ENCODE measurements around the gene PAPPA2. TPM values are rescaled to one million over a fixed set of nuclear protein-coding genes. Genes with fewer than 3 reads are reported as not detected.

The PAPPA2 gene
- total and polyA plus RNA-seq, 2 donors (not counting 1 experiment from before 2014, with no cell fraction given), result 0.24 to 4.1 TPM

GRCh38 chr1:176885341-176885740, 422.4 kb downstream of the PAPPA2 start:
- no peaks in the 10 kb centered on the region for H3K36me3 ChIP-seq (ENCODE audit: control insufficient read depth, insufficient read depth, low read length)
- H4K20me1 ChIP-seq (ENCODE audit: control insufficient read depth, extremely low read depth, insufficient read depth, low read length), result no peaks in the 10 kb centered on the region
- no peak overlapping the region for H3K9ac ChIP-seq (ENCODE audit: insufficient read depth, low read length)
- no peak overlapping the region for H3K4me2 ChIP-seq (ENCODE audit: extremely low read depth, insufficient read depth, low read length)
- H3K79me2 ChIP-seq (ENCODE audit: control insufficient read depth, insufficient read depth, low read length), result no peaks in the 10 kb centered on the region
- DNase-seq (ENCODE audit: low read depth in 2 of 2), result no peak
- no peaks in the 10 kb centered on the region for H3K27me3 ChIP-seq (ENCODE audit: control insufficient read depth, insufficient read depth, low read length)
- H3K27ac ChIP-seq (ENCODE audit: insufficient read depth, low read length), result no peak overlapping the region
- no peaks in the 10 kb centered on the region for H3K4me1 ChIP-seq (ENCODE audit: control insufficient read depth, extremely low read depth, insufficient read depth, low read length)
- TF ChIP-seq, protein P1, sequence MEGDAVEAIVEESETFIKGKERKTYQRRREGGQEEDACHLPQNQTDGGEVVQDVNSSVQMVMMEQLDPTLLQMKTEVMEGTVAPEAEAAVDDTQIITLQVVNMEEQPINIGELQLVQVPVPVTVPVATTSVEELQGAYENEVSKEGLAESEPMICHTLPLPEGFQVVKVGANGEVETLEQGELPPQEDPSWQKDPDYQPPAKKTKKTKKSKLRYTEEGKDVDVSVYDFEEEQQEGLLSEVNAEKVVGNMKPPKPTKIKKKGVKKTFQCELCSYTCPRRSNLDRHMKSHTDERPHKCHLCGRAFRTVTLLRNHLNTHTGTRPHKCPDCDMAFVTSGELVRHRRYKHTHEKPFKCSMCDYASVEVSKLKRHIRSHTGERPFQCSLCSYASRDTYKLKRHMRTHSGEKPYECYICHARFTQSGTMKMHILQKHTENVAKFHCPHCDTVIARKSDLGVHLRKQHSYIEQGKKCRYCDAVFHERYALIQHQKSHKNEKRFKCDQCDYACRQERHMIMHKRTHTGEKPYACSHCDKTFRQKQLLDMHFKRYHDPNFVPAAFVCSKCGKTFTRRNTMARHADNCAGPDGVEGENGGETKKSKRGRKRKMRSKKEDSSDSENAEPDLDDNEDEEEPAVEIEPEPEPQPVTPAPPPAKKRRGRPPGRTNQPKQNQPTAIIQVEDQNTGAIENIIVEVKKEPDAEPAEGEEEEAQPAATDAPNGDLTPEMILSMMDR (conservative IDR thresholded peaks at IDR 0.05 in 1 of 2, IDR thresholded peaks at IDR 0.05 in 1 of 2; ENCODE audit: low read depth in 1 of 2, low read length in 2 of 2), result no peak
- no peak for TF ChIP-seq EZH2 (IDR thresholded peaks at IDR 0.05; ENCODE audit: low read length, missing control alignments)
- H3K9me3 ChIP-seq (ENCODE audit: control insufficient read depth, insufficient read depth, low read depth, low read length), result no peaks in the 10 kb centered on the region
- no peak overlapping the region for H2AFZ ChIP-seq (ENCODE audit: low read length)
- no peak overlapping the region for H3K4me3 ChIP-seq (replicated peaks in 1 of 4; ENCODE audit: control extremely low read depth in 1 of 4, insufficient read depth in 1 of 4, low read depth in 3 of 4, low read length in 4 of 4)

DNA sequence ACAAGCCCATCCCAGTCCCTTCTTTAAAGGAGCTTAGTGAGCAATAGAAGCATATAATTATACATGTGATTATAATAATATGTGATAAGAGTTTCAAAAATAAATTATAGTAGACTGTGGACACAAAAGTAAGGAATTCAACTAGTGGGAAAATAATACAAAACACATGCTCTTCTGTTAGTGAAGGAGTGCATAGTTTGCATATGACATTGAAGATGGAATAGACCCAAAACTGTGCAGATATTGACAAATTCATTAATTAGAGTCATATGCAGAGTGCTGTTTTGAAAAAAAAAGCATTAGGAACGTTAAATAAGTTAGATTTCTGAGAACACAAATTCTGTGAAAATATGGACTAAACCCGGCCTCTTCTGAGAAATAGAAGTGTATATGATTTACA, 422.8 kb downstream of the PAPPA2 start:
- Histone ChIP-seq H3K9me3 (ENCODE audit: control insufficient read depth, insufficient read depth, low read depth, low read length) (no peaks in the 10 kb centered on the region), H2AFZ (ENCODE audit: low read length) (no peak overlapping the region), H3K4me3 (replicated peaks in 1 of 4; ENCODE audit: control extremely low read depth in 1 of 4, insufficient read depth in 1 of 4, low read depth in 3 of 4, low read length in 4 of 4) (no peak overlapping the region), H3K27ac (ENCODE audit: insufficient read depth, low read length) (no peak overlapping the region), H3K27me3 (ENCODE audit: control insufficient read depth, insufficient read depth, low read length) (no peaks in the 10 kb centered on the region), H3K4me1 (ENCODE audit: control insufficient read depth, extremely low read depth, insufficient read depth, low read length) (no peaks in the 10 kb centered on the region), H4K20me1 (ENCODE audit: control insufficient read depth, extremely low read depth, insufficient read depth, low read length) (no peaks in the 10 kb centered on the region), H3K79me2 (ENCODE audit: control insufficient read depth, insufficient read depth, low read length) (no peaks in the 10 kb centered on the region), H3K4me2 (ENCODE audit: extremely low read depth, insufficient read depth, low read length) (no peak overlapping the region), H3K9ac (ENCODE audit: insufficient read depth, low read length) (no peak overlapping the region), H3K36me3 (ENCODE audit: control insufficient read depth, insufficient read depth, low read length) (no peaks in the 10 kb centered on the region)
- TF ChIP-seq, protein P1 (conservative IDR thresholded peaks at IDR 0.05 in 1 of 2, IDR thresholded peaks at IDR 0.05 in 1 of 2; ENCODE audit: low read depth in 1 of 2, low read length in 2 of 2), result no peak
- TF ChIP-seq EZH2 (IDR thresholded peaks at IDR 0.05; ENCODE audit: low read length, missing control alignments), result no peak
- DNase-seq (ENCODE audit: low read depth in 2 of 2), result no peak

GRCh38 chr1:176888471-176889032, 425.6 kb downstream of the PAPPA2 start:
- Histone ChIP-seq H3K9me3 (ENCODE audit: control insufficient read depth, insufficient read depth, low read depth, low read length) (no peaks in the 10 kb centered on the region), H3K4me2 (ENCODE audit: extremely low read depth, insufficient read depth, low read length) (no peak overlapping the region), H3K79me2 (ENCODE audit: control insufficient read depth, insufficient read depth, low read length) (no peaks in the 10 kb centered on the region), H3K27me3 (ENCODE audit: control insufficient read depth, insufficient read depth, low read length) (no peaks in the 10 kb centered on the region), H3K36me3 (ENCODE audit: control insufficient read depth, insufficient read depth, low read length) (no peaks in the 10 kb centered on the region), H2AFZ (ENCODE audit: low read length) (no peak overlapping the region), H3K4me3 (replicated peaks in 1 of 4; ENCODE audit: control extremely low read depth in 1 of 4, insufficient read depth in 1 of 4, low read depth in 3 of 4, low read length in 4 of 4) (no peak overlapping the region), H4K20me1 (ENCODE audit: control insufficient read depth, extremely low read depth, insufficient read depth, low read length) (no peaks in the 10 kb centered on the region), H3K9ac (ENCODE audit: insufficient read depth, low read length) (no peak overlapping the region), H3K27ac (ENCODE audit: insufficient read depth, low read length) (no peak overlapping the region), H3K4me1 (ENCODE audit: control insufficient read depth, extremely low read depth, insufficient read depth, low read length) (no peaks in the 10 kb centered on the region)
- TF ChIP-seq EZH2 (IDR thresholded peaks at IDR 0.05; ENCODE audit: low read length, missing control alignments), result no peak
- TF ChIP-seq, protein P1 (conservative IDR thresholded peaks at IDR 0.05 in 1 of 2, IDR thresholded peaks at IDR 0.05 in 1 of 2; ENCODE audit: low read depth in 1 of 2, low read length in 2 of 2), result no peak
- no peak for DNase-seq (ENCODE audit: low read depth in 2 of 2)

Measured in fibroblast of lung (primary cell).